BJ (cell line): Measurements from ENCODE around the gene NIP7. TPM values are rescaled to one million over a fixed set of nuclear protein-coding genes. Genes with fewer than 3 reads are reported as not detected.

Source experiments
- CTCF ChIA-PET: fragments of 350-600 bp; formaldehyde crosslinking; extraction: SDS; loops from one replicate; lab custom pipeline; 2021; ENCODE audit warnings: antibody characterized with exemption, inconsistent platforms; lab: Yijun Ruan, JAX
- POLR2A ChIA-PET: fragments of 300-600 bp; sonication (Branson Sonifier 250); formaldehyde crosslinking; extraction: SDS; loops from one replicate; lab custom pipeline; 2021; ENCODE audit warnings: antibody characterized with exemption; lab: Charles Lee
- DNase-seq: peaks from one replicate; pipeline ENCODE4 v3.0.0-alpha.2; 2011; ENCODE audit warnings: low read depth
- H3K27me3 ChIP-seq: 2 replicates; pipeline ENCODE4 v1.6.0; 2011; ENCODE audit warnings: low read length; ENCODE audit not compliant: control insufficient read depth, insufficient read depth
- H3K36me3 ChIP-seq: 2 replicates; pipeline ENCODE4 v1.5.1; 2011; ENCODE audit warnings: low read length; ENCODE audit not compliant: control insufficient read depth, insufficient read depth
- H3K4me3 ChIP-seq: 2 replicates; pipeline ENCODE4 v1.5.1; 2011; ENCODE audit warnings: low read depth, mild to moderate bottlenecking, control low read depth, low read length
- polyA plus RNA-seq: library from polyadenylated mRNA; depleted of rRNA; stranded (reverse); fragments of >200 nt; gene quantifications from 2 replicates; pipeline ENCODE4 v1.2.3, GENCODE V29; 2011
- TF ChIP-seq, protein P1 (sequence below): IDR thresholded peaks from 2 replicates; pipeline ENCODE4 v1.5.1; 2011; ENCODE audit warnings: low read depth, mild to moderate bottlenecking, control low read depth, inconsistent platforms, low read length, moderate library complexity; ENCODE audit not compliant: insufficient read depth

NIP7 gene
- polyA plus RNA-seq, 1 experiment = 6.4 TPM

DNA sequence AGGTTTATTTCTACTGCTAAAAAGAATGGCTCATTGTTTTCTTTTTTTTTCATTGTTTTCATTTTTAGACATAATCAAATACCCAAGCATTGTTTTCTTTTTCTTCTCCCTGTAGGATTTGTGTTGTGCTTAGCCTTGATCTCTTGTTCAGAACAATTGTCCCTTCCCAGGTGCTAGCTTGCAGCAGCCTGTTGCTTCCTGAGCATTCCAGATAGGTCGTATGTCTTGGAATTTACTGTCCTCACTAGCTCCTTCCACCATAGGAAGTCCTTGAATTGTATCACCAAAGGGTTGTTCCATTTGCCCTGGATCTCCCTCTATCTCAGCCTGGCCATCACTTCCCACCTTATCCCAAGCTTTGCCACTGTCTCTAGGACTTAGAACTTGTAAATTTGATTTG, 38.4 kb upstream of the NIP7 start:
- no peaks in the 10 kb centered on the region for H3K27me3 ChIP-seq
- H3K4me3 ChIP-seq = no peak overlapping the region
- ChIA-PET CTCF (interaction anchor here (0.7 to 1.4 kb wide), 4 partner anchors 14 to 147 kb away, joined by 3 read pairs; no protein-coding TSS in a partner anchor), POLR2A (no interaction called here)
- no peak for DNase-seq
- TF ChIP-seq, protein P1, sequence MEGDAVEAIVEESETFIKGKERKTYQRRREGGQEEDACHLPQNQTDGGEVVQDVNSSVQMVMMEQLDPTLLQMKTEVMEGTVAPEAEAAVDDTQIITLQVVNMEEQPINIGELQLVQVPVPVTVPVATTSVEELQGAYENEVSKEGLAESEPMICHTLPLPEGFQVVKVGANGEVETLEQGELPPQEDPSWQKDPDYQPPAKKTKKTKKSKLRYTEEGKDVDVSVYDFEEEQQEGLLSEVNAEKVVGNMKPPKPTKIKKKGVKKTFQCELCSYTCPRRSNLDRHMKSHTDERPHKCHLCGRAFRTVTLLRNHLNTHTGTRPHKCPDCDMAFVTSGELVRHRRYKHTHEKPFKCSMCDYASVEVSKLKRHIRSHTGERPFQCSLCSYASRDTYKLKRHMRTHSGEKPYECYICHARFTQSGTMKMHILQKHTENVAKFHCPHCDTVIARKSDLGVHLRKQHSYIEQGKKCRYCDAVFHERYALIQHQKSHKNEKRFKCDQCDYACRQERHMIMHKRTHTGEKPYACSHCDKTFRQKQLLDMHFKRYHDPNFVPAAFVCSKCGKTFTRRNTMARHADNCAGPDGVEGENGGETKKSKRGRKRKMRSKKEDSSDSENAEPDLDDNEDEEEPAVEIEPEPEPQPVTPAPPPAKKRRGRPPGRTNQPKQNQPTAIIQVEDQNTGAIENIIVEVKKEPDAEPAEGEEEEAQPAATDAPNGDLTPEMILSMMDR = no peak
- H3K36me3 ChIP-seq = peaks cover 7% of the 10 kb centered on the region

DNA sequence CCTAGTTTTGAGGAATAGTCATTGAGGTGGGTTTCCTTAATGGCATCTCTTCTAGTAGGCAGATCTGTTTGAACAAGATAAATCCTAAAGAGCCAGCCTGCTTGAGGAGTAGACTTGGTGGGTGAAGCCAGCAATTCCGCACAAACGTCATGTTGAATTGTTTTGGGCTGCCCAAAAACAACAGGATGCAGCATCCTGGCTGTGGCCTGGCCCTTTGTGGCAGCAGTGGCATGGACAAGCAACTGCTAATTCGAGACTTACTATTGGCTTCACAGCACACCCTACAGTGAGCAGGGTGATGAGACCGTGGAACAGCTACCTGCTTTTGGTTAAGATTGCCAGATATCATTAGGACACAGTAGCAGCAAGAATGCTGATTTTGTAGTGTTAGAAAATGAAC, 37.7 kb upstream of the NIP7 start:
- CTCF ChIA-PET = interaction anchor here (0.7 to 1.4 kb wide), 2 partner anchors 136 to 148 kb away, joined by 3 read pairs; no protein-coding TSS in a partner anchor

DNA sequence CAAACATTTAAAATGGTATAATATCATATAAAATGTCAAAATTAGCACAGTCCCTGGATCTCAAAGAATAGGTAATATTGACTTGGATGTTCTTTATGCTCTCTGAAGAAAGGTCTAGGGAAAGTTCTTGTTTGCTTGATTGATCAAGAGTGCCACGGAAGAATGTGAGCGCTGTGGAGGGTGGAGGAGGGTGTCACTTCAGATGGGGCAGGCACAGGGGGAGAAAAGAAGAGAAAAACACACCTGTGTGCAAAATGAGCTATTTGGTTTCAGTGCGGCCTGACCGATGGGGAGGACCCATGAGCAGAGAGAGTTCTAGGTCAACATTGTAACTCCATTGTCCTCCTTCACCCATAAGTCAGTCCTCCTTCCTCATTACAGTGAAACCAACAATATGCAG, 37.3 kb upstream of the NIP7 start:
- TF ChIP-seq, protein P1 = no peak
- DNase-seq = no peak
- no peak overlapping the region for H3K4me3 ChIP-seq
- CTCF ChIA-PET = interaction anchor here (0.9 to 1.4 kb wide), 2 partner anchors 16 to 149 kb away, joined by 3 read pairs; no protein-coding TSS in a partner anchor
- H3K36me3 ChIP-seq = peaks cover 7% of the 10 kb centered on the region
- no peaks in the 10 kb centered on the region for H3K27me3 ChIP-seq
- POLR2A ChIA-PET = no interaction called here

More for the DNA sequence above, 37.7 kb upstream of the NIP7 start:
- Histone ChIP-seq H3K4me3 (no peak overlapping the region), H3K36me3 (peaks cover 7% of the 10 kb centered on the region), H3K27me3 (no peaks in the 10 kb centered on the region)
- POLR2A ChIA-PET = no interaction called here
- DNase-seq = no peak
- TF ChIP-seq, protein P1 = no peak

DNA sequence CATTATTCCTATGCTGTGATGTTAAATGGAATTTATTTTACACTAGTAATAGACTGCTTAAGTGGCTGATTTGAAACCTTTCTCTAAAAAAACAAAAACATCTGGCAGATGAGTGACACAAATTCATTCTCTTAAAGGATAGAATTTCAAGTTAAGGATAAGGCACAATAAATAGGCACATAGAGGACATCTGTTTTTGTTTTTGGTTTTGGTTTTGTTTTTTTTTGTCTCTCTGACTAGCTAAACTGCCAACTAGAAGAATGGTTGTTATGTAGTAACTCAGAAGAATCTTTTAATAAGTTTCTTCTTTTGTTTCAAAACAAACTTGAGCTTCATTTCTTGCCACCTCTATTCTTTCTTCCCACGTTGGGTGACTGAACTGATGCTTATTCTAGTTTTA, 33.5 kb upstream of the NIP7 start:
- Histone ChIP-seq H3K36me3 (peaks cover 3% of the 10 kb centered on the region; the same call in 1 of the 2 replicates), H3K4me3 (no peak overlapping the region), H3K27me3 (no peaks in the 10 kb centered on the region)
- POLR2A ChIA-PET = interaction anchor here (0.6 kb wide), 1 partner anchor 352 kb away, joined by 3 read pairs; no protein-coding TSS in a partner anchor
- TF ChIP-seq, protein P1 = no peak
- peak; percentile 38 for DNase-seq
- CTCF ChIA-PET = interaction anchor here (0.7 kb wide), 1 partner anchor 449 kb away, joined by 3 read pairs; the partner anchor contains the start of gene NOB1

DNA sequence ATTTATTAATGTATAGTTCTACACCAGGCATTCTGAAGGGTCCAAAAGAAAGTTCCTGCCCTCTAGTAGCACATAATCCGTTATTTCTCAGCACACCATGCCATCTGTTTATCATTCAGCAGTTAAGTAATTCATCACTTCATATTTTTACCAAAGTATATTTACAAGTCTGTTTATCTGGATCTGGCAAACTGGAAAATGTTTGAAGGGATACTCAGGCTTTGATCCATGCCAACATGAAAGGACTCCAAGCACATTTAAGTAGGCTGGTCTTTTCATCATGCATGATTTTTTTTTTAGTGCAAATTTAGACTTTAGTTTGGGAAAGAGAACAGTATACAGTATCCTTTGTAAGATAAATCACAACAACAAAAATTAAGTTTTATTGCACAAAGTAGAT, 32.5 kb upstream of the NIP7 start:
- no peak for DNase-seq
- Histone ChIP-seq H3K27me3 (no peaks in the 10 kb centered on the region), H3K36me3 (0 out of 2 replicates have a peak, but pooled peaks cover 2% of the 10 kb centered on the region), H3K4me3 (no peak overlapping the region)
- TF ChIP-seq, protein P1 = no peak
- ChIA-PET POLR2A (no interaction called here), CTCF (no interaction called here)
